Measurements from ENCODE around the gene AFF1. TPM values are rescaled to one million over a fixed set of nuclear protein-coding genes. Genes with fewer than 3 reads are reported as not detected.

The AFF1 gene
- total RNA-seq, 1 experiment from 2014 or later, result 6.8 TPM

- in situ Hi-C loops (cut with HindIII; ENCODE audit: low pct_unique_long_range_greater_than_20kb, low sequenced_read_pairs), result no loop called here
- no peak for DNase-seq (ENCODE audit: low read depth)
These were observed 246.0 kb downstream of the AFF1 start for GRCh38 chr4:87180767-87181166.

- DNase-seq (ENCODE audit: low read depth), result no peak
- in situ Hi-C loops (cut with HindIII; ENCODE audit: low pct_unique_long_range_greater_than_20kb, low sequenced_read_pairs), result no loop called here
These were observed 250.5 kb downstream of the AFF1 start for GRCh38 chr4:87185146-87185870.

DNA sequence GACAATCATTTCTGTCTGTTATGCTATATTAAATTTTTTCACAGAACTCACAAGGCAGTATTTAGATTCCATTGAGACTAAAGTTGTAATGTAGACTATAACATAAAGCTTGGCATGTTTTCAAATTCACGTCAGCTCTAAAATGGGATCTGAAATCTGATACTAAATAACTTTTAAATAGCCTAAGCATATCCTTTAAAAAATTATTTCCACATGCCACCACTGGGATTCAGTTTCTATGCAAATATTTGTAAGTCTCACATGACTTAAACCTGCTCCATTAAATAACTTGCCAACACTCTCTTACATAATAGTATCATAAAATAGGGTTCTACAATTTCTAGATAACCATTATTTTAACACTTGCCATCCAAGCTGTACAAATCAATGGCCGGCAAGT, 253.2 kb downstream of the AFF1 start:
- in situ Hi-C loops (cut with HindIII; ENCODE audit: low pct_unique_long_range_greater_than_20kb, low sequenced_read_pairs), result no loop called here

GRCh38 chr4:87188932-87189331, 254.1 kb downstream of the AFF1 start:
- DNase-seq (ENCODE audit: low read depth), result no peak
- in situ Hi-C loops (cut with HindIII; ENCODE audit: low pct_unique_long_range_greater_than_20kb, low sequenced_read_pairs), result no loop called here

More for the DNA sequence above, 253.2 kb downstream of the AFF1 start:
- DNase-seq (ENCODE audit: low read depth), result no peak

Other genes starting within 250 kb of the AFF1 start
- not detected in 2 replicates for gene SLC10A6, start 85.6 kb upstream of the AFF1 start, total RNA-seq (2014; rRNA removed; shearing (Covaris generic); ENCODE audit: low replicate concordance)
- gene C4orf36, start 42.6 kb upstream of the AFF1 start, total RNA-seq (2014; rRNA removed; shearing (Covaris generic); ENCODE audit: low replicate concordance), result 1.6 and 5.6 TPM in 2 replicates